ENCODE measurements around the gene TTC9. TPM values are rescaled to one million over a fixed set of nuclear protein-coding genes. Genes with fewer than 3 reads are reported as not detected.

Gene TTC9
- total RNA-seq, 2 donors from 2014 or later, result 1.6 to 2.6 TPM

GRCh38 chr14:70665448-70666360 is 24.0 kb downstream of the TTC9 start:
- Histone ChIP-seq H3K27me3 (no peaks in the 10 kb centered on the region), H3K4me3 (no peak overlapping the region), H3K9me3 (no peaks in the 10 kb centered on the region), H3K27ac (peak overlapping the region; percentile 67 to 95 (median 88)), H3K36me3 (replicated peaks in 1 of 2; ENCODE audit: insufficient read depth in 1 of 2, low read depth in 2 of 2) (no peaks in the 10 kb centered on the region), H3K4me1 (peaks cover 30% of the 10 kb centered on the region)
- DNase-seq, result peak; percentile 87 to 92 (median 90)
- no peak for TF ChIP-seq POLR2A (IDR thresholded peaks at IDR 0.05)
- no peak for TF ChIP-seq CTCF (IDR thresholded peaks at IDR 0.05)
- 28 to 46% methylated on average over 8 of the region's 8 CpGs for WGBS, 2 donors
- intact Hi-C loops (cut with DNase I), result no loop called here
- ATAC-seq, result peak; percentile 88

- Histone ChIP-seq H3K27ac (peak overlapping the region; percentile 32 to 95 (median 88)), H3K36me3 (replicated peaks in 1 of 2; ENCODE audit: insufficient read depth in 1 of 2, low read depth in 2 of 2) (no peaks in the 10 kb centered on the region), H3K4me3 (no peak overlapping the region), H3K27me3 (no peaks in the 10 kb centered on the region), H3K4me1 (peaks cover 30% of the 10 kb centered on the region), H3K9me3 (no peaks in the 10 kb centered on the region)
- TF ChIP-seq POLR2A (IDR thresholded peaks at IDR 0.05) (no peak), CTCF (IDR thresholded peaks at IDR 0.05) (no peak)
- intact Hi-C loops (cut with DNase I), result no loop called here
- DNase-seq (no peak), ATAC-seq (no peak)
- 71 to 83% methylated on average over 1 of the region's 1 CpG for WGBS, 2 donors
Observed at GRCh38 chr14:70666361-70666686, 24.6 kb downstream of the TTC9 start.

- WGBS, 2 donors, result 73 to 87% methylated on average over 15 of the region's 15 CpGs
- DNase-seq (no peak), ATAC-seq (no peak)
- intact Hi-C loops (cut with DNase I), result no loop called here
- no peak overlapping the region for H3K4me3 ChIP-seq
- no peaks in the 10 kb centered on the region for H3K9me3 ChIP-seq
- TF ChIP-seq CTCF (IDR thresholded peaks at IDR 0.05) (no peak), POLR2A (IDR thresholded peaks at IDR 0.05) (no peak)
- H3K27me3 ChIP-seq, result no peaks in the 10 kb centered on the region
- no peaks in the 10 kb centered on the region for H3K36me3 ChIP-seq (replicated peaks in 1 of 2; ENCODE audit: insufficient read depth in 1 of 2, low read depth in 2 of 2)
- H3K27ac ChIP-seq, result no peak overlapping the region
- peaks cover 2% of the 10 kb centered on the region for H3K4me1 ChIP-seq
Observed at GRCh38 chr14:70670992-70671651, 29.4 kb downstream of the TTC9 start.

GRCh38 chr14:70671652-70672644 is 30.2 kb downstream of the TTC9 start:
- 72 to 79% methylated on average over 12 of the region's 12 CpGs for WGBS, 2 donors
- Histone ChIP-seq H3K4me3 (no peak overlapping the region), H3K36me3 (replicated peaks in 1 of 2; ENCODE audit: insufficient read depth in 1 of 2, low read depth in 2 of 2) (no peaks in the 10 kb centered on the region), H3K9me3 (no peaks in the 10 kb centered on the region), H3K27me3 (no peaks in the 10 kb centered on the region), H3K4me1 (no peaks in the 10 kb centered on the region), H3K27ac (no peak overlapping the region)
- no peak for TF ChIP-seq POLR2A (IDR thresholded peaks at IDR 0.05)
- TF ChIP-seq CTCF (IDR thresholded peaks at IDR 0.05), result no peak
- intact Hi-C loops (cut with DNase I), result no loop called here
- no peak for DNase-seq
- ATAC-seq, result no peak

Data from body of pancreas (tissue), 4 donors.